Amniotic stem cell (primary cell): ENCODE data around the gene ELP4.

Experiments
- DNase-seq: peaks from one replicate; lab custom pipeline; 2025; lab: John Stamatoyannopoulos, UW

Gene ELP4

GRCh38 chr11:31824879-31825837 lies 315.6 kb downstream of the ELP4 start:
- DNase-seq, result no peak

DNA sequence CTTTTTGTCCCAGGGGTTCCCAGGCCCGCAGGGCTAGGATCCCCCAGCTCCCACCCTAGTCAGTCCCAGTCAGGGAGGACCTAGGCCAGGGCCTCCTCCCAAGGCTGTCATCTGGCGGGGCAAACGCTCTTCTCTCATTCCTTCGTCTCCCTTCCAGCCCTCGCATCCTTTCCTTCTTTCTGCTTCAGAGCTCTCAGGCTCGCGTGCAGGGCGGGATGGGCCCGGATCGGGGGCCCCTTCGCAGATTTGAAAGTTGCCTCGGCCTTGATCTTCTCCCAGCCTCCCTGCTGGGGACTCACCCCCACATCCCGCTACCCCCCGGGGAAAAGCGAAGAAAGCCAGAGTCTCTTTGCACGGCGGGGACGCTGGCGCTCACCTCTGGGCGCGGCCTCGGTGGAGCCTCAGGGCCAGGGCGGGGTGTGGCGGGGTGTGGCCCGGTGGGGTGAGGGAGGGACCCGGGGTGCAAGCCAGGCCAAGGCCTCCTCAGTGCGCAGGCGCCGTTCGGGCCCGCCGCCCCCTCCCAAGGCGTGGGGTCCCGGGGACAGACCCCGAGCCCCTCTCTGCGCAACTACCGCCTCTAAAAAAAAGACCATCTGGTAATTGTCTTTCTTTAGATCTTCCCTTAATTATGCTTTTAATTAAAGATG lies 316.4 kb downstream of the ELP4 start:
- no peak for DNase-seq

DNA sequence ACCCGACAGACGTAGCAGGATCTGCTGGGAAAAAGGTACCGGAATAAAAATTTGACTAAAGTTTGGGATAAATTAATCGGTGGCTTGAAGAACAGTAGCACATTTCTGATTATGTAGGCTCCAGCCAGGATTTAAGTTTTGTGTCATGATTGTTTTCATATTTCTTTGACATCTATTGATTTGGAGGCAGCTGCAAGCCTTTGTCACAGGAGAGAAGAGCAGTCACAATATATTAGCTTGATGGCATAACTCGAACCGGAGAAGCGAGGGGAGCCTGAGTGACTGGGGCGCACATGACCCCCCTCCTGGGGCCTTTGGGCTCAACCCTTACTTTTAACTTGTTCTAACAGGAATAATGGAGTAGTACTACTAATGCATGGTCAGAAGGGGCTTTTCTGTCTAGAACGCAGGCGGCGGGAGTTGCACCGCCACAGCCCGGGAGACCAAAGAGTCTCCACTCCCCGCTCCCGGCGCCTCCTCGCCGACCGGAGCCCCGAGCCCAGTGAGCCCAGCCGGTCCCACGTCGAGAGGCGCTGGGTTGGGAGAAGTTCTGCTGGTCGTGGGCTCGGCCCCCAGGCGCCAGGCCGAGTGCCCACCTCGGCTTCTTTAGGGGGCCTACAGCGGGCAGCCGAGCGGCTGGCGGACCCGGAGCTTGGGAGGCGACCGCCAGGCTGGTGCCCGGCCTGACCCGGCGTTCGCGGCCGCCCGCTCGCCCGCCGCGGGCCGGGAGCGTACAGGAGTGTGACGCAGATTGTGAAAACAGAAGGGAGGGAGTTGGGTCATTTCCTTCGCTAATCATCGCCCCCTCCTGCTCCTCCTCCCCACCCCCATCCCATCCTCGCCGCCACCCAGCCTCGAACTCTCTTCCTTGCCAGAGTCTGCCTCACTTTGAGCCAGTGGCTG lies 317.2 kb downstream of the ELP4 start:
- DNase-seq, result no peak

DNA sequence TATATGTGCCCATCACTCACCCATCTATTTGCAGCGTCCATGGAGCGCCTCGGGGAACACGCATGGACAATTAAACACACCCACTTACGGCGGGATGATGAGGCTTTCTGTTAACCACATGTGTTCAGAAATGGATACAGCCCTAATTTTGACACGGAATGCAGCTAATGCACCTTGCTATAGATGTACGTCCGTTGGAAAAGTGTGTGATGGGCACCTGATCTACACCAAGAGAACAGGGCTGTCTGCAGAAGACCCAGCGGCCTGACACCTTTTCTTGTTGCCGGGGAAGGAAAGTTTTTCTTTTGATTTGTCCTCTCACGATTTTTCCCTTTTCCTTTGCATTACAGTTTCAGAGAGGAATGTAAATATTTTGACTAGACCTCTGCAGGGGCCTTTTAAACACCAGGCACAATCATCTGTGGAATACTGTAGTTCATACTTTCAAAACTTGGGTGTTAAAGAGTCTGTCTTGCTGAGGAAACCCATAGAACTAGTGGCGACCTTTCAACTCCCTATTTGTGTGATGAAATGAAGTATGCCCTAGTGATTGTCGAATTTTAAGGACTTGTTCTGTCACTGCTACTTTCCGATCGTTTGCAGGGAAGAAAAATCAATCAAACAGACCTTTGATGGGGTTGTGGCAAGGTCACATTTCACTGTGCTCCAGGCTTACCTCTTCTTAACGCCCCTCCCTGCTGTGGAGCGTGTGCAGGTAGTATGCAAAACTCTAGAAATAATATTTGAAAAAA lies 318.1 kb downstream of the ELP4 start:
- DNase-seq, result no peak

GRCh38 chr11:31828217-31828616 lies 318.6 kb downstream of the ELP4 start:
- no peak for DNase-seq

DNA sequence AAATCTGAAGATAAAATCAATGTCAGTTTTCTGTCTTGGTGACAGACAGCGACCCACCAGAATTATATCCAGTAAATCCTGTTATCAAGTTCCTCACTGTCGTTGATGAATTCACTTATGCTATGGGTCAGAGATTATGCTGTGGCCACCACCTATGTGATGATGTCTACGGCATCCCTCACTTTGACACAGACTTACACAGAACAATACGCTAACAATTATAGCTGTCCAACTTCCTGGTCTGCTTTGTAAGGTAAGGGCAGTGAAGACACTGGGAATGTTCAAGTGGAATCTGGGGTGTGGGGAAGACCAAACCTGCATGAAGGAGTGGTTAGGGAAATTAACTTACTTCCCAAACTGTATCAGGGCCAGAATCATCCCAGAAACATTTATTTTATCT lies 320.8 kb downstream of the ELP4 start:
- DNase-seq, result no peak

GRCh38 chr11:31834237-31834636 lies 324.7 kb downstream of the ELP4 start:
- DNase-seq, result no peak
